PC-9 (cell line): ENCODE measurements around the gene BRK1.

Source experiments
- EZH2 ChIP-seq: fragments of 200-600 bp; sonication (generic); IDR thresholded peaks from 2 replicates; pipeline ENCODE4 v1.8.0; 2017; ENCODE audit warnings: antibody characterized with exemption, low read depth
- TF ChIP-seq, protein P1 (sequence below): fragments of 200-600 bp; sonication (generic); conservative IDR thresholded peaks from 2 replicates; pipeline ENCODE4 v1.6.1; 2017; ENCODE audit warnings: mixed run types, antibody characterized with exemption, mild to moderate bottlenecking, moderate library complexity

DNA sequence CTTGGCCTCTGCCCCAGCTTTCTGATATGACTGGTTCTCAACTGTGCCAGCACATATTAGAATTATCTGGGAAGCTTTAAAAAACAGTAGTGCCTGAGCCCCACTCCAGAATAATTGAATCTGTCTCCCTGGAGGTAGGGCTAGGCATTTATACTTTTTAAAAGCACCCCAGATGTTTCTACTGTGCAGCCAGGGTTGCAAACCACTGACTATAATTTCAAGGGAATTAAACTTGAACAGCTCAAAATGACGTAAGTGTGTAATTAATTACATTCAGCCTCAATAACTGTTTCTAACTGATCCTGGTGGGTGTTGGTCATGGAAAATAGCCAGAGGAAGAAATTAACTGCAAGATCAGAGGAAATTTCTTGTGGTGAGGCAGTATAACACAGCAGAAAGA is 44.9 kb downstream of the BRK1 start:
- TF ChIP-seq, protein P1, sequence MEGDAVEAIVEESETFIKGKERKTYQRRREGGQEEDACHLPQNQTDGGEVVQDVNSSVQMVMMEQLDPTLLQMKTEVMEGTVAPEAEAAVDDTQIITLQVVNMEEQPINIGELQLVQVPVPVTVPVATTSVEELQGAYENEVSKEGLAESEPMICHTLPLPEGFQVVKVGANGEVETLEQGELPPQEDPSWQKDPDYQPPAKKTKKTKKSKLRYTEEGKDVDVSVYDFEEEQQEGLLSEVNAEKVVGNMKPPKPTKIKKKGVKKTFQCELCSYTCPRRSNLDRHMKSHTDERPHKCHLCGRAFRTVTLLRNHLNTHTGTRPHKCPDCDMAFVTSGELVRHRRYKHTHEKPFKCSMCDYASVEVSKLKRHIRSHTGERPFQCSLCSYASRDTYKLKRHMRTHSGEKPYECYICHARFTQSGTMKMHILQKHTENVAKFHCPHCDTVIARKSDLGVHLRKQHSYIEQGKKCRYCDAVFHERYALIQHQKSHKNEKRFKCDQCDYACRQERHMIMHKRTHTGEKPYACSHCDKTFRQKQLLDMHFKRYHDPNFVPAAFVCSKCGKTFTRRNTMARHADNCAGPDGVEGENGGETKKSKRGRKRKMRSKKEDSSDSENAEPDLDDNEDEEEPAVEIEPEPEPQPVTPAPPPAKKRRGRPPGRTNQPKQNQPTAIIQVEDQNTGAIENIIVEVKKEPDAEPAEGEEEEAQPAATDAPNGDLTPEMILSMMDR, result no peak
- no peak for TF ChIP-seq EZH2
